ENCODE measurements around the gene DCDC2C.

DCDC2C gene

DNA sequence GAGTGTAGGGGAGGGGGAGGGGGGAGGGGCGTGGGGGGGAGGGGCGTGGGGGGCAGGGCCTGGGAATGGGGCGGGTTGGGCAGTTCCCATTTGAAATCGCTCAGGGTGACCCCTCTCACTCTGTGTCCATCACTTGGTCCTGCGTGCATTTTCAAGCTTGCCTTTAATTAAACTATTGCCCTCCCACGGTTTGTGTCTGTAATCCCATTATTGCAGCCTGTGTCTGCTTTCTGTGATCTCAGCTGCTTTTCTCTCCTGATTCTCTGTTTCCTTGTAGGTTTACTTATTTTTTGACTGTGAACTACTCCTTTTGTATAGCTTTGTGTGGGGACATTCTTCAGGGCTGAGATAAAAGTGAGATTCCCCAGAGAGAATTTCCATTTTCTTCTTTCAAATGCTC, 1.3 kb downstream of the DCDC2C start:
- Histone ChIP-seq H2AFZ (ENCODE audit: low read depth, low read length) (no peak overlapping the region), H3K4me1 (ENCODE audit: low read length) (no peaks in the 10 kb centered on the region), H4K20me1 (ENCODE audit: insufficient read depth, low read length) (no peaks in the 10 kb centered on the region), H3K27ac (ENCODE audit: low read length) (no peak overlapping the region), H3K36me3 (replicated peaks; ENCODE audit: low read depth, low read length) (no peaks in the 10 kb centered on the region), H3K27me3 (ENCODE audit: low read depth, low read length) (0 out of 2 replicates have a peak, but pooled peaks cover 10% of the 10 kb centered on the region), H3K9me3 (ENCODE audit: insufficient read depth, low read length) (no peaks in the 10 kb centered on the region), H3K9ac (ENCODE audit: low read length) (no peak overlapping the region), H3K4me3 (ENCODE audit: low read length) (no peak overlapping the region), H3K4me2 (ENCODE audit: low read length) (no peak overlapping the region), H3K79me2 (ENCODE audit: low read length) (no peaks in the 10 kb centered on the region)
- TF ChIP-seq, protein P1, sequence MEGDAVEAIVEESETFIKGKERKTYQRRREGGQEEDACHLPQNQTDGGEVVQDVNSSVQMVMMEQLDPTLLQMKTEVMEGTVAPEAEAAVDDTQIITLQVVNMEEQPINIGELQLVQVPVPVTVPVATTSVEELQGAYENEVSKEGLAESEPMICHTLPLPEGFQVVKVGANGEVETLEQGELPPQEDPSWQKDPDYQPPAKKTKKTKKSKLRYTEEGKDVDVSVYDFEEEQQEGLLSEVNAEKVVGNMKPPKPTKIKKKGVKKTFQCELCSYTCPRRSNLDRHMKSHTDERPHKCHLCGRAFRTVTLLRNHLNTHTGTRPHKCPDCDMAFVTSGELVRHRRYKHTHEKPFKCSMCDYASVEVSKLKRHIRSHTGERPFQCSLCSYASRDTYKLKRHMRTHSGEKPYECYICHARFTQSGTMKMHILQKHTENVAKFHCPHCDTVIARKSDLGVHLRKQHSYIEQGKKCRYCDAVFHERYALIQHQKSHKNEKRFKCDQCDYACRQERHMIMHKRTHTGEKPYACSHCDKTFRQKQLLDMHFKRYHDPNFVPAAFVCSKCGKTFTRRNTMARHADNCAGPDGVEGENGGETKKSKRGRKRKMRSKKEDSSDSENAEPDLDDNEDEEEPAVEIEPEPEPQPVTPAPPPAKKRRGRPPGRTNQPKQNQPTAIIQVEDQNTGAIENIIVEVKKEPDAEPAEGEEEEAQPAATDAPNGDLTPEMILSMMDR (IDR thresholded peaks at IDR 0.05; ENCODE audit: low read depth, low read length): no peak
- no peak for TF ChIP-seq EZH2phosphoT487 (IDR thresholded peaks at IDR 0.05; ENCODE audit: low read depth)

DNA sequence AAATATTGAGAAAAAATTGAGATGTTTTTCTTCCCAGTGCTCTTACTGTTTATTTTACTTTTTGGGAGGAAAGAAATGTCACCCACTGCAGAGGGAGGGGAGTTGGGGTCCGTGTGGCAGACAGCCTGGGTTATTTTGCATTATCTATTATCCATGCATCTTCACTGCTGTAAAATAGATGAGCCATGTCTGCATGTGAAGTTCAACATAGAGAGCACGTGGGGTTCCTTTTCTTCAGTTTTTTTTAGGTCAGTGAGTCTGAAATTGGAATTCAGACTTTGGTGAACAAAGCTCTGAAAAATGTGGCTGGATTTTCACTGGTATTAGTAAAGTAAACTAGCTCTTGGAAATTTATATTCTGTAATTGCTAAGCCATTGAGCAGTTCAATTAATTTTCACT, 2.4 kb downstream of the DCDC2C start:
- TF ChIP-seq, protein P1 (IDR thresholded peaks at IDR 0.05; ENCODE audit: low read depth, low read length): no peak
- no peak for TF ChIP-seq EZH2phosphoT487 (IDR thresholded peaks at IDR 0.05; ENCODE audit: low read depth)
- no peak overlapping the region for H2AFZ ChIP-seq (ENCODE audit: low read depth, low read length)
- no peaks in the 10 kb centered on the region for H3K36me3 ChIP-seq (replicated peaks; ENCODE audit: low read depth, low read length)
- no peak overlapping the region for H3K4me2 ChIP-seq (ENCODE audit: low read length)
- H3K9ac ChIP-seq (ENCODE audit: low read length): no peak overlapping the region
- H3K27me3 ChIP-seq (ENCODE audit: low read depth, low read length): 0 out of 2 replicates have a peak, but pooled peaks cover 10% of the 10 kb centered on the region
- no peak overlapping the region for H3K27ac ChIP-seq (ENCODE audit: low read length)
- H3K79me2 ChIP-seq (ENCODE audit: low read length): no peaks in the 10 kb centered on the region
- no peaks in the 10 kb centered on the region for H4K20me1 ChIP-seq (ENCODE audit: insufficient read depth, low read length)
- H3K4me1 ChIP-seq (ENCODE audit: low read length): no peaks in the 10 kb centered on the region
- H3K4me3 ChIP-seq (ENCODE audit: low read length): no peak overlapping the region
- no peaks in the 10 kb centered on the region for H3K9me3 ChIP-seq (ENCODE audit: insufficient read depth, low read length)

DNA sequence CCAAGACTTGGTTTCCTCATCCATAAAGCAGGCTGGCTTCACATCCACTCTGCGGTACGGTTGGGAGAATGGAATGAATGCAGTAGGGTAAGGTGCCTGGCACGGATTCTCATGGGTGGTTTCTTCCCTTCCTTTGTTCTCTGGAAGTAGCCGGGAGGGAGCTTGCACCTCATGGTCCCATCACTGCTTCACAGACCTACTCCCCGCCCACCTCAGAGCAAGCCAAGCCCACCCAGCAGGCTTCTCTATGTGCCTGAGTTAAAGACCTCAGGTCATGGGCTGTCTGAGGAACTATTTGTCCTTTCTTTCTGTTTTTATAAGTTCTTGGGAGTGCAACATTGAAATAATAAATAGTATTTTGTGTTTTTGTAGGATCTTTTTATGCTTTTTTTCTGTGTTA, 3.5 kb downstream of the DCDC2C start:
- H3K9me3 ChIP-seq (ENCODE audit: insufficient read depth, low read length): no peaks in the 10 kb centered on the region
- H3K4me2 ChIP-seq (ENCODE audit: low read length): no peak overlapping the region
- H3K4me1 ChIP-seq (ENCODE audit: low read length): no peaks in the 10 kb centered on the region
- no peak overlapping the region for H3K4me3 ChIP-seq (ENCODE audit: low read length)
- no peaks in the 10 kb centered on the region for H3K79me2 ChIP-seq (ENCODE audit: low read length)
- no peak overlapping the region for H2AFZ ChIP-seq (ENCODE audit: low read depth, low read length)
- no peaks in the 10 kb centered on the region for H4K20me1 ChIP-seq (ENCODE audit: insufficient read depth, low read length)
- no peak for TF ChIP-seq EZH2phosphoT487 (IDR thresholded peaks at IDR 0.05; ENCODE audit: low read depth)
- TF ChIP-seq, protein P1 (IDR thresholded peaks at IDR 0.05; ENCODE audit: low read depth, low read length): no peak
- 0 out of 2 replicates have a peak, but pooled peaks cover 10% of the 10 kb centered on the region for H3K27me3 ChIP-seq (ENCODE audit: low read depth, low read length)
- H3K36me3 ChIP-seq (replicated peaks; ENCODE audit: low read depth, low read length): no peaks in the 10 kb centered on the region
- no peak overlapping the region for H3K9ac ChIP-seq (ENCODE audit: low read length)
- no peak overlapping the region for H3K27ac ChIP-seq (ENCODE audit: low read length)

DNA sequence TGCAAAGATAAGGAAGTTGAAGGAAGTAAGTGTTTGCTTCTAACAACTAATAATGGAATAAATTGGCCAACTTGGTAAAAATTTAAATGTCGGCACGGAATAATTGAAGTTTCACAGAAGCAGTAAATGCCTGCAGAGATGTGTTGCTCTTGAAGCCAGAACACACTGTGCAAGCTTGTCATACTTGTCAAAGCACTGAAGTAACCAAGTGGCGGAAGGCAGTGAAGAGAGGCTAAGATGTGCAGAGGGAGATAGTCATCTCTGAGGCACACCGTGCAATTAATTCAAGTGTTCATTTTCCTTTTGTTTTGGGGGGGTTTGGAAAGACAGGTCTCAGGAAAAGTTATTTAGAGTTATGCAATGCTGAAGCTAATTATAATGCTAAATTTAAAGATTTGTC, 5.2 kb downstream of the DCDC2C start:
- Histone ChIP-seq H3K4me2 (ENCODE audit: low read length) (no peak overlapping the region), H3K79me2 (ENCODE audit: low read length) (no peaks in the 10 kb centered on the region), H3K9me3 (ENCODE audit: insufficient read depth, low read length) (no peaks in the 10 kb centered on the region), H3K27me3 (ENCODE audit: low read depth, low read length) (0 out of 2 replicates have a peak, but pooled peaks cover 10% of the 10 kb centered on the region), H3K36me3 (replicated peaks; ENCODE audit: low read depth, low read length) (no peaks in the 10 kb centered on the region), H3K4me1 (ENCODE audit: low read length) (no peaks in the 10 kb centered on the region), H4K20me1 (ENCODE audit: insufficient read depth, low read length) (no peaks in the 10 kb centered on the region), H3K27ac (ENCODE audit: low read length) (no peak overlapping the region), H2AFZ (ENCODE audit: low read depth, low read length) (no peak overlapping the region), H3K9ac (ENCODE audit: low read length) (no peak overlapping the region), H3K4me3 (ENCODE audit: low read length) (no peak overlapping the region)
- TF ChIP-seq EZH2phosphoT487 (IDR thresholded peaks at IDR 0.05; ENCODE audit: low read depth): no peak
- TF ChIP-seq, protein P1 (IDR thresholded peaks at IDR 0.05; ENCODE audit: low read depth, low read length): no peak
